ENCODE measurements around the gene MACROD1. TPM values are rescaled to one million over a fixed set of nuclear protein-coding genes. Genes with fewer than 3 reads are reported as not detected.

The MACROD1 gene
- total and polyA plus RNA-seq, 9 of the 15 experiments (the other 6 are each of a cell fraction or from before 2014, with no cell fraction given), result 1.1 to 60.0 (median 26.4) TPM

DNA sequence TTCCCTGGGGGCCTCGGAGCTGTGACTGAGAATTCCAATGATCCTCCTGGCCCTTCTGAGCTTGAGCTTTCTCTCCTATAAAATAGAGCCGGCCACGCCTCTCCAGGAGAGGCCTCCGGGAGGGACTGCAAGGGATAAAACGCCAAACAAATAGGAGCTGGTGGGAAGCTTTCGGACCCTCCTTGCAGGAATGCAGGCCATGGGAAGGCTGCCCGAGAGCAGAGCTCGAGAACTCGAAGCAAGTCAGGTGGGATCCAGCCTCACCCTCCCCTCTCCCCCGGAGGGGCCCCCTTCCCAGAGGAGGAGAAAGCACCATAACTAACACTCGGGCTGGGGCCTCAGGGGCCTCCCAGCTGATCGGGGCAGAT is 95.6 kb downstream of the MACROD1 start:
- no peak for ATAC-seq
- no TSS peak for BruUV-seq (replicated peaks)

More for the DNA sequence above, 95.6 kb downstream of the MACROD1 start:
- Histone ChIP-seq H3K79me2 (ENCODE audit: control insufficient read depth, insufficient read depth, low read length) (no peaks in the 10 kb centered on the region), H4K20me1 (replicated peaks; ENCODE audit: control insufficient read depth, insufficient read depth, low read length) (peaks cover 31% of the 10 kb centered on the region), H3K27me3 (ENCODE audit: control insufficient read depth in 2 of 2, insufficient read depth in 2 of 2, low read length in 2 of 2) (no peaks in the 10 kb centered on the region), H3K27ac (ENCODE audit: extremely low read depth, low read depth, low read length) (no peak overlapping the region), H3K4me1 (replicated peaks in 1 of 2; ENCODE audit: control insufficient read depth in 2 of 2, insufficient read depth in 2 of 2, low read length in 2 of 2) (peaks cover 6 to 46% of the 10 kb centered on the region in 2 experiments; a peak in 4 of 5 replicates), H3K4me3 (no peak overlapping the region), H3K9me1 (ENCODE audit: control insufficient read depth, insufficient read depth, low read length) (no peaks in the 10 kb centered on the region), H3K4me2 (ENCODE audit: insufficient read depth, low read length) (no peak overlapping the region), H3K9me3 (replicated peaks; ENCODE audit: control insufficient read depth, insufficient read depth, low read depth, low read length) (no peaks in the 10 kb centered on the region), H2AFZ (ENCODE audit: low read depth, low read length) (no peak overlapping the region), H3K36me3 (ENCODE audit: control insufficient read depth, insufficient read depth, low read length) (no peaks in the 10 kb centered on the region), H3K9ac (ENCODE audit: insufficient read depth in 1 of 2, low read depth in 2 of 2, low read length in 2 of 2) (no peak overlapping the region)
- FAIRE-seq (no peak), DNase-seq (ENCODE audit: extremely low read depth in 1 of 4, low spot score in 3 of 4) (no peak)
- CTCF ChIA-PET (ENCODE audit: low intra/inter-chr PET ratio), result no interaction called here
- POLR2A ChIA-PET, result interaction anchor here (0.7 to 1.0 kb wide), 3 partner anchors 40 to 197 kb away, joined by 3 read pairs; no protein-coding TSS in a partner anchor
- intact Hi-C loops (cut with micrococcal nuclease), result no loop called here
- in situ Hi-C loops (cut with MboI), result no loop called here
- TF ChIP-seq RUNX1 (IDR thresholded peaks at IDR 0.05; ENCODE audit: low read depth), result no peak
- TF ChIP-seq MAFK (IDR thresholded peaks at IDR 0.05; ENCODE audit: low read length), result no peak
- TF ChIP-seq, protein P1, sequence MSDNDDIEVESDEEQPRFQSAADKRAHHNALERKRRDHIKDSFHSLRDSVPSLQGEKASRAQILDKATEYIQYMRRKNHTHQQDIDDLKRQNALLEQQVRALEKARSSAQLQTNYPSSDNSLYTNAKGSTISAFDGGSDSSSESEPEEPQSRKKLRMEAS (CRISPR knock-in tag; IDR thresholded peaks at IDR 0.05), result no peak
- no peak for TF ChIP-seq POLR3G (IDR thresholded peaks at IDR 0.05; ENCODE audit: extremely low read depth, insufficient read length, insufficient replicate concordance)
- no peak for TF ChIP-seq MAFG (tag; conservative IDR thresholded peaks at IDR 0.05)
- no peak for TF ChIP-seq ZNF408 (CRISPR knock-in tag; IDR thresholded peaks at IDR 0.05; ENCODE audit: low read depth)
- no peak for TF ChIP-seq MIER1 (IDR thresholded peaks at IDR 0.05; ENCODE audit: low read depth)
- no peak for TF ChIP-seq BRF1 (IDR thresholded peaks at IDR 0.05; ENCODE audit: borderline replicate concordance, extremely low read depth, insufficient read length)
- no peak for TF ChIP-seq HLTF (IDR thresholded peaks at IDR 0.05)
- TF ChIP-seq SIX5 (IDR thresholded peaks at IDR 0.05; ENCODE audit: borderline replicate concordance in 1 of 2, insufficient read depth in 1 of 2, low read depth in 1 of 2, low read length in 2 of 2), result no peak
- no peak for TF ChIP-seq ZNF436 (CRISPR knock-in tag; IDR thresholded peaks at IDR 0.05)
- TF ChIP-seq, protein P2, sequence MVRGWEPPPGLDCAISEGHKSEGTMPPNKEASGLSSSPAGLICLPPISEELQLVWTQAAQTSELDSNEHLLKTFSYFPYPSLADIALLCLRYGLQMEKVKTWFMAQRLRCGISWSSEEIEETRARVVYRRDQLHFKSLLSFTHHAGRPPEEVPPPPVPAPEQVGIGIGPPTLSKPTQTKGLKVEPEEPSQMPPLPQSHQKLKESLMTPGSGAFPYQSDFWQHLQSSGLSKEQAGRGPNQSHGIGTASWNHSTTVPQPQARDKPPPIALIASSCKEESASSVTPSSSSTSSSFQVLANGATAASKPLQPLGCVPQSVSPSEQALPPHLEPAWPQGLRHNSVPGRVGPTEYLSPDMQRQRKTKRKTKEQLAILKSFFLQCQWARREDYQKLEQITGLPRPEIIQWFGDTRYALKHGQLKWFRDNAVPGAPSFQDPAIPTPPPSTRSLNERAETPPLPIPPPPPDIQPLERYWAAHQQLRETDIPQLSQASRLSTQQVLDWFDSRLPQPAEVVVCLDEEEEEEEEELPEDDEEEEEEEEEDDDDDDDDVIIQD (CRISPR knock-in tag; IDR thresholded peaks at IDR 0.05), result no peak
- TF ChIP-seq, protein P3, sequence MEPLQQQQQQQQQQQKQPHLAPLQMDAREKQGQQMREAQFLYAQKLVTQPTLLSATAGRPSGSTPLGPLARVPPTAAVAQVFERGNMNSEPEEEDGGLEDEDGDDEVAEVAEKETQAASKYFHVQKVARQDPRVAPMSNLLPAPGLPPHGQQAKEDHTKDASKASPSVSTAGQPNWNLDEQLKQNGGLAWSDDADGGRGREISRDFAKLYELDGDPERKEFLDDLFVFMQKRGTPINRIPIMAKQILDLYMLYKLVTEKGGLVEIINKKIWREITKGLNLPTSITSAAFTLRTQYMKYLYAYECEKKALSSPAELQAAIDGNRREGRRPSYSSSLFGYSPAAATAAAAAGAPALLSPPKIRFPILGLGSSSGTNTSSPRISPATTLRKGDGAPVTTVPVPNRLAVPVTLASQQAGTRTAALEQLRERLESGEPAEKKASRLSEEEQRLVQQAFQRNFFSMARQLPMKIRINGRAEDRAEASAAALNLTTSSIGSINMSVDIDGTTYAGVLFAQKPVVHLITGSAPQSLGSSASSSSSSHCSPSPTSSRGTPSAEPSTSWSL (CRISPR knock-in tag; IDR thresholded peaks at IDR 0.05; ENCODE audit: borderline replicate concordance), result no peak
- TF ChIP-seq ZBTB17 (CRISPR knock-in tag; IDR thresholded peaks at IDR 0.05), result no peak
- no peak for TF ChIP-seq CBX8 (IDR thresholded peaks at IDR 0.05; ENCODE audit: borderline replicate concordance, extremely low read depth, low read depth, low read length, poor library complexity, severe bottlenecking)
- 63% methylated on average over 9 of the region's 12 CpGs for WGBS (ENCODE audit: insufficient coverage, low coverage, missing lambda C conversion rate)
